Hematopoietic multipotent progenitor cell (in vitro differentiated cells): ENCODE measurements around the gene CPEB3. TPM values are rescaled to one million over a fixed set of nuclear protein-coding genes. Genes with fewer than 3 reads are reported as not detected.
"Not testable (repeated sequence)": the region's sequence is repeated elsewhere in the genome, so short reads cannot be mapped to it uniquely, and the experiment has no call there.

Experiments
- DNase-seq, 3 donors: peaks; one replicate each; pipeline ENCODE4 v3.0.0-alpha.2; 2011 to 2015; ENCODE audit warnings: low read depth in 2 of 3, low spot score in 2 of 3
- total RNA-seq: library from RNA; depleted of rRNA; stranded (reverse); fragments of >200 nt; gene quantifications from one replicate; pipeline ENCODE4 v1.2.3, GENCODE V29; 2012

The CPEB3 gene
- total RNA-seq, 1 donor = 1.9 TPM

- DNase-seq = no peak
Observed at GRCh38 chr10:92149261-92149660, 141.6 kb downstream of the CPEB3 start.

GRCh38 chr10:92146781-92147180 is 144.1 kb downstream of the CPEB3 start:
- no peak for DNase-seq

DNA sequence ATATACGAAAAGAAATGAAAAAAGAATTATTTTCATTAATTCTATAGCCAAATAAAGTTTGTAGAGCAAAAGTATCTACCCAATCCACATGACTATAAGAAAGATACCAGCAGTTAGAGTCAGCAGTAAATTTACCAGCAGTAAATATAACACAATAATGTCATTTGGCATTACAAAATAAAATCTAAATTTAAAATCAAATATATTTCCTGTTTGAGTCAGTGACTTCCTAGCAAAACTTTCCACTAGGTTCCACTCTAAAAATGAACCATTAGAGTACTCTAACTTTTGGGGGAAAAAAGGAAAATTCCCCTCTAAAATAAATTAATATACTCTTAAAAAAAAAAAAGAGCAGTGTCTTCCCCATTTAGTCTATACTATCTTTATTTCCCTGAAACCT is 144.8 kb downstream of the CPEB3 start:
- no peak for DNase-seq

GRCh38 chr10:92142949-92143348 is 147.9 kb downstream of the CPEB3 start:
- no peak for DNase-seq

DNA sequence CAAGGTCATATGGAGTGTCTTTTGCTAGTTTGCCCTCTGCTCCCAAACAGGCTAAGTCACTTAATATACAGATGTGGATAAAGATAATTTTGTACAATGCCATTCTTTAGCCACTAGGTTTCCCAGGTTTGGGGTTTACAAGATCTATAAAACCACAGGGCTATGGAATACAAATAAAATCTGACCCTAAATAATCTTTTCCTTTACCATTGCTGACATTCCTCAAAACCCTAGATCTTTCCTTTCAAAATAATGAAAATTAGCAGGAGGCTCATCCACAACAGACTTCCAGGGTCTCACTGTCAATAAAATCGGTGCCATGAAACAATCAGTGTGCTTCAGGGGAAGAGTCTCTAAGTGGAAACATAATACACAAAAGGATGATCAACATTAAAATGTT is 148.4 kb downstream of the CPEB3 start:
- peak in 1 of 3 donors; percentile 7 for DNase-seq

DNA sequence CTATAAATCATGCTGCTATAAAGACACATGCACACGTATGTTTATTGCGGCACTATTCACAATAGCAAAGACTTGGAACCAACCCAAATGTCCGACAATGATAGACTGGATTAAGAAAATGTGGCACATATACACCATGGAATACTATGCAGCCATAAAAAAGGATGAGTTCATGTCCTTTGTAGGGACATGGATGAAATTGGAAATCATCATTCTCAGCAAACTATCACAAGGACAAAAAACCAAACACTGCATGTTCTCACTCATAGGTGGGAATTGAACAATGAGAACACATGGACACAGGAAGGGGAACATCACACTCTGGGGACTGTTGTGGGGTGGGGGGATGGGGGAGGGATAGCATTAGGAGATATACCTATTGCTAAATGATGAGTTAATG is 149.7 kb downstream of the CPEB3 start:
- not testable (repeated sequence) for DNase-seq

GRCh38 chr10:92134049-92134448 is 156.8 kb downstream of the CPEB3 start:
- DNase-seq = not testable (repeated sequence)

GRCh38 chr10:92131275-92131820 is 159.5 kb downstream of the CPEB3 start:
- no peak for DNase-seq

DNA sequence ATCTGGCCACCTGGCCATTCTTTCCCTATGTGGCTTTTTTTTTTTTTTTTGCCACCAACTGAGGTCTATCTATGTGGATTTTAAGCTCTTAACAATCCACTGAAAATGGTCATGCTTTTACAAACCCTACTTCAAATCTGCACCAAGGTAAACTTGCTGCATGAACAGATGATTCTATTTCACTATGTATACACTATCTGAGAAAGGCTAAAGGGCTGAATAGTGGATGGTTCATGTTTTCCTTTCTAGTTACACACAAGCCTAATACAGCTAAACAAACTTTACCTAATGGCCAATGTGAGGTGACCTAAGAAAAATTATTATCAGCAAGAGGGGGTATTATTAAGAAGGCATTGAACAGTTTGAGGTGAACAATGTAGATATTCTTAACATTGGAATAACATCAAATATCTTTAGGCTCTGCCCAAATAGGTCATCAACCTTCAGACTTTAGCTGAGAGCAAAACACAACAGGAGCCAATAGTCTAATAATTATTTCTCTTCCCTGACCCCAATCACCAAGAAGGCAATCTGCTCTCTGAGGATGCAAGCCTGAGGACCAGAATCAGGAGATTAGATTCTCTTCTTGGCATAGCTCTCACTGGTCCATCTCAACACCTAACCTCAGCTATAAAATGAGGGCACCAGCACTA is 160.1 kb downstream of the CPEB3 start:
- DNase-seq = no peak

- DNase-seq = no peak
Observed at GRCh38 chr10:92126100-92126650, 164.7 kb downstream of the CPEB3 start.

DNA sequence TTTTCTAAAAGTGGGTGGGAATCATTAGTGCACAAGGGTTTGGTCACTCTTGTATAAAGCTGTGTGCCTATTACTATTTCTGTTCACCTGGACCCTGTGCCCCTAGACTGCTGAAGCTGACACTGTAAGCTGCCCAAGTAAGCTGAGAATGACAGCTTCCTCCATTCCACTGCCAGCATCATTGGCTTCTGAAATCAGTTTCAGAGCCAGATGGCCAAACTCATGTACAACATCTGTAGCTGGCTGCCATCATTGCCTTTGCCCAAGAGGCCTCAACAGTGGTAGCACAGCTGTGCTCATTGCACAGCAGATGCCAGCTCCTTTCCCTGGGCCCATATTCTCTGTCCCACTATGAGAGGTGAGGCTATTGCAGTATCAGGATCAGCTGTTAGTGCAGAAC is 165.7 kb downstream of the CPEB3 start:
- no peak for DNase-seq

- no peak for DNase-seq
Observed at GRCh38 chr10:92124616-92125143, 166.2 kb downstream of the CPEB3 start.

GRCh38 chr10:92124020-92124419 is 166.9 kb downstream of the CPEB3 start:
- DNase-seq = no peak

DNA sequence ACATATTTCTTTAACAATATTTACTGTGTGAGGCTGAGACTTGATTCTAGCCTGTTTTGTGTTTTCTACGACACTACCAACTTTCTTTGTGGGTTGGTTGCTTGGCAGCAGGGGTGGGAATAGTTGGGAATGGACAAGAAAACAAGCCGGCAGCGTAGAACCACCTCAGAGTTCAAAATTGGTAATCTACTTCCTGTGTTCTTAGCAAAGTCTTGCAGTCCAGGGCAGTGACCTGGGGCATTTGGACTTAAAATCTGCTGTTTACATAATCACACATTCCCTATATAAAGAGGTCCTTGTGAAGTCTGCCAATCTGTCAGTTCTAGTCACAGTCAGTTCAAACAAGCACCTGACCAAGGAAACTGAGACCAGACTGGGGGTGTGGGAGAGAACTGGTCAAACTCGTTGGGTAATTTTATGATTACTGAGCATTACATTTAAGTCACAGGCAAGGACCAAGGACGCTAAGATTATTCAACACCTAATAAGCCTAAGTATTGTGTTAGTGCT is 167.9 kb downstream of the CPEB3 start:
- DNase-seq = no peak

DNA sequence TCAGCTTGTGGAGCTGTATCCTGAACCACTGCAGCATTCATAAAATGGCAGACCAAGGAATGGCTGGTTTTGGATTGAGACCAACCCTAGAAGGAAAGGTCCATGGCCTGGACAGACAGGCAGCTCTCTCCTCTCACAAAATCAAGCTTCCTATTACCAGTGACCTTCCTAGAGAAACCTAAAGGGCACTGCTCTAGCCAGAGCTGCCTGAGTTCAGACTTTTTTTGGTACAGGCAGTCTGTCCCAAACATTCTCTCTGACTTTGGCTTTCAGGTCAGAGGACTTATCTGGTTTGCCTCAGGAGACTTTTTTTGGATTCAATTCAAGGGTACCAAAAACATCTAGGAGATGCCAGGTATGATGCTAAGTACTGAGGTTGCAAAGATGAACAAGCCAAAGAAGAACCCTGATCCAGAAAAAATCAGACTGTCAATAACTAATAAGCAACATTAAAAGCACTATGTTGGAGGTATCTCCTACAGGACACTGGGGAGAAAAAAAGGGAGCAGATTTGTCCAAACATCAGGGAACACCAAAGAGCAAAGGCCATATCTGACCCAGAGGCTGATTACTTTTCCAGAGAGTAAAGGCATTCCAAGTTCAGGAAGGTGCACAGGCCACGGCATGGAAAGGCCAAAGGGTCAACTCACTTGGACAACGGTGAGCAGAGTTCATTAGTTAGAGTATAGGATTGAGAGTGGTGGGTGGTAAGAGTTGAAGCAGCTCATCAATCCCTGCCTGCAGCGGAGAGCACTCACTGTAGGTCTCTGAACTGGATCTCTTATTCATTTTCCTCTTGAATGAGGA is 169.0 kb downstream of the CPEB3 start:
- DNase-seq = no peak

DNA sequence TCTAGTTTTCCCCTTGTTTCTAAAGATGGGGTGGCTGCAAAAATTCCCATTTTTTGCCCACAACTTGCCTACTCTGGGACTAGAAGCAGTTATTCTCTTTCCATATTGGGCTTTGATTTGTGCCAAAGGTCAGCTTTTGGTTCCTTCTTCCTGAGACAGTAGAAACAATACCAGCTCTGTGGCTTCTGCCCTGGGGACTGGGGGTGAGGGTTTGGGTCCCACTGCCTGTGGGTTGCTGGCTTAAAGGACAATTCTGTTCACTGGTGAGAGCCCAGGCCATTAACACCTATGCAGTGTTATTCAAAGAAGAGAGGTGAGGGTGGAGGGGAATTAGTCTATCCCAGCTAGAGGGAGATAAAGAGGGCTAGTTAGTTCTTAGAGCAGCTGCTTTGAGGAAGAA is 171.5 kb downstream of the CPEB3 start:
- no peak for DNase-seq

GRCh38 chr10:92114917-92115316 is 176.0 kb downstream of the CPEB3 start:
- not testable (repeated sequence) for DNase-seq

GRCh38 chr10:92113911-92114600 is 176.8 kb downstream of the CPEB3 start:
- no peak for DNase-seq

GRCh38 chr10:92112462-92112861 is 178.4 kb downstream of the CPEB3 start:
- no peak for DNase-seq

GRCh38 chr10:92111336-92111939 is 179.4 kb downstream of the CPEB3 start:
- no peak for DNase-seq
